DOHH2 (cell line): Measurements from ENCODE around the gene SDHAF2.

Source experiments
- EZH2phosphoT487 ChIP-seq: fragments of 200-600 bp; sonication (generic); IDR thresholded peaks from 2 replicates; pipeline ENCODE4 v1.6.1; 2017; ENCODE audit warnings: borderline replicate concordance, mild to moderate bottlenecking, antibody characterized with exemption, low read length, moderate library complexity, mixed read lengths
- TF ChIP-seq, protein P1 (sequence below): fragments of 200-600 bp; sonication (generic); IDR thresholded peaks from one replicate; pipeline ENCODE4 v1.5.1; 2014; ENCODE audit warnings: antibody characterized with exemption, mild to moderate bottlenecking, low read depth, low read length; ENCODE audit not compliant: poor library complexity, severe bottlenecking

DNA sequence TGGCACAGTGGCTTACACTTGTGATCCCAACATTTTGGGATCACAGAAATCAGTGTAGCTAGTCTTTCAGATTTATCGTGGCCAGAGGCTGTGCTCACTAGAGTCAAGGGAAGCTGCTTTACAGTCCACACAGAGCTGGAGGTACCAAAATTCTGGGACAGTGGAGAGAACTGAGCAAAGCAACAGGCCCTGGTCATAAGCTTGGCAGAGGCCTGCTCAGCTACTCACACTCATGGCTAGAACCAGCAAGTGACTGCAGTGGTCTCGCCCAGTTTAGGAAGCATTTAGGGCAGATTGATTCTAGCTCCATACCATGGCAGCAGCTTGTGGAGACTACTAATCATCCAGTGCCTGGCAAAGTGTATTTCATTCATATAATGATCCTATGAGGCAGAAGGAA, 28.8 kb upstream of the SDHAF2 start:
- TF ChIP-seq, protein P1, sequence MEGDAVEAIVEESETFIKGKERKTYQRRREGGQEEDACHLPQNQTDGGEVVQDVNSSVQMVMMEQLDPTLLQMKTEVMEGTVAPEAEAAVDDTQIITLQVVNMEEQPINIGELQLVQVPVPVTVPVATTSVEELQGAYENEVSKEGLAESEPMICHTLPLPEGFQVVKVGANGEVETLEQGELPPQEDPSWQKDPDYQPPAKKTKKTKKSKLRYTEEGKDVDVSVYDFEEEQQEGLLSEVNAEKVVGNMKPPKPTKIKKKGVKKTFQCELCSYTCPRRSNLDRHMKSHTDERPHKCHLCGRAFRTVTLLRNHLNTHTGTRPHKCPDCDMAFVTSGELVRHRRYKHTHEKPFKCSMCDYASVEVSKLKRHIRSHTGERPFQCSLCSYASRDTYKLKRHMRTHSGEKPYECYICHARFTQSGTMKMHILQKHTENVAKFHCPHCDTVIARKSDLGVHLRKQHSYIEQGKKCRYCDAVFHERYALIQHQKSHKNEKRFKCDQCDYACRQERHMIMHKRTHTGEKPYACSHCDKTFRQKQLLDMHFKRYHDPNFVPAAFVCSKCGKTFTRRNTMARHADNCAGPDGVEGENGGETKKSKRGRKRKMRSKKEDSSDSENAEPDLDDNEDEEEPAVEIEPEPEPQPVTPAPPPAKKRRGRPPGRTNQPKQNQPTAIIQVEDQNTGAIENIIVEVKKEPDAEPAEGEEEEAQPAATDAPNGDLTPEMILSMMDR: no peak
- TF ChIP-seq EZH2phosphoT487: no peak
